ENCODE data around the gene ZNF385A.

ZNF385A gene

DNA sequence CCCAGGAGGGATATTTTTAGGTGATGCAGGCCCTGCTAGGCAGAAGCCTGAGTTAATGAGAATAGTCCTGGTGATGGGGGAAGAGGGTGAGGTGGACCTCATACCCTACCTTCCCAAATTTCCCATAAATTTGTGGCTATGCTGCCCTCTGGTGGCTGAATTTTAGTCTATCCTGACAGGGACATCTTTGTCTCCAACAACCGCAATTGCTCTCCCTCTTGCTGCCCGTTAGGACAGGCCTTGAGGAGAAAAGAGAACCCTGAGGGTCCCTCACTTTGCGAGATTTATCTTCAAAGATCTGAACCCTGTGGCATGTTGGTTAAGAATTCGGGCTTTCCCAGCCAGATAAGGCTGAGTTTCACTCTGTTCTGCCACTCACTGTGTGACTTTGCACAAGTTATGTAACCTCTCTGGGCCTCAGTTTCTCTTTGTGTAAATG, 9.8 kb upstream of the ZNF385A start:
- DNase-seq (ENCODE audit: low read depth, low spot score) = no peak
- H3K27ac ChIP-seq = peak overlapping the region; percentile 73

DNA sequence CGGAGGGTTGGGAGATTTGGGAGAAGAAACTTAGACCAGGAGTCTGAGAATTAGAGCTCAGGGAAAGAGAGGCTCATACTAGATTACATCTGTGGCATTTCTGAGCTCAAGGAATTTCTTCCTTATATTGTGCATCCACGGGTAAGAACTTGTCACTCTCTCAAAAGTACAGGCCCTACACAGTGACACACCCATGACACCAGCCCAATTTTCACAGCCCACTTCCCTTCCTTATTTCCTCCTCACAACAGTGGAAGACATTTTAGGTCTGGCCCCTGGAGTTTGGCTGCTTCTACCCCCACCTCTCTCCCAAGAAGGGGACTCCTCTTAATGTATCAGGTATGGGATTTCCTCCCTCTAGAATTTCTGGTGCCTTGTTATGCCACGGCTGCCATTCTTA, 9.2 kb upstream of the ZNF385A start:
- DNase-seq (ENCODE audit: low read depth, low spot score) = no peak
- H3K27ac ChIP-seq = peak overlapping the region; percentile 73

DNA sequence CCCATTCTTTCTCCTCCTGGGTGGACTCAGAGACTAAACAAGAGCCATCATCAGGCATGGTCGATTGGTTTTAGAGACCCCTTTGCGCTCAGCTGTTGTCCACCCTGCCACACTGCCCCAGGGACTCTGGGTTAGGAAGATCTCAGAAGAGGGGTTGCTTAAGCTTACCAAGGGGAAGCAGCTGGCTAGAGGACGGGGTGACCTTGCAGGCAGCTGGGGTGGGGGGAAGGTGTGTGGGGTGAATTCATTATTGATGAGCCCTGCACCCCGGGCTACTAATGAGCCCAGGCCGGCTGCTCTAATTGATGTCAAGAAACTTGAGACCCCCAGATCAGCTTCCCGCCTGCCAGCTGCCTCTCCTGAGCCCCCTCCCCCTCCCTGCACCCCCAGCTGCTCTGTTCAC, 8.7 kb upstream of the ZNF385A start:
- H3K27ac ChIP-seq = peak overlapping the region; percentile 73

DNA sequence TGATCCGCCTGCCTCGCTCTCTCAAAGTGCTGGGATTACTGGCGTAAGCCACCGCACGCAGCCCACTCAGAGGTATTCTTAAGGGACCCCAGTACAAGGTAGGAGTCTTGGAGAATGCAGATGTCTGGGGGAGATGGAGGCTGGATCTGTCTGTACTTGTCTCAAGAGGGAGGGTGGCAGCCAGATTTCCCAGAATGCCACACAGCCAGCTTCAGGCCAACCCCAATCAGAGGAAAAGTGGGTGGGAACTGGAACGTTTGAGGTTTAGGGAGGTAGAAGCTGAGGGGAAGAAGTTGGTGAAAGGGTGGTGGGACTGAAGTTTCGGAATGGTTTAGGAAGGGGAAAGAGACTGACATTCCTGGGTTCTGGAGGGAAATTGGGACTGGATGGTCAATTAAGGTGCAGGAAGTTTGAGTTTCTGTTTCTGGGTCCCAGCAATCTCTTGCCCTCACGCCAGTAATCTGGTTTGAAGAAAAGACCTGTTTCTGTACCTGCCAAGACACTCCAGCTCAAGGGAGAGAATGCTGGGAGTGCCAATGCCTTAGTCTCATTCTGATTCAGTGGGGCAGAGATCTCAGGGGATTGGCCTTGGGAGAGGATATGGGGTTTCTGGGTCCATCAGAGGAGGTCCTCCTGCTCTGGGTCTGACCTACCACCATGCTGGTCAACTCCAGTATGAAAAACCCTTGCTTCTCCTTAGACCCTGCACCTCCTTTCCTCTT, 8.1 kb upstream of the ZNF385A start:
- no peak for DNase-seq (ENCODE audit: low read depth, low spot score)
- H3K27ac ChIP-seq = peak overlapping the region; percentile 73

More for the DNA sequence above, 8.7 kb upstream of the ZNF385A start:
- DNase-seq (ENCODE audit: low read depth, low spot score) = no peak

DNA sequence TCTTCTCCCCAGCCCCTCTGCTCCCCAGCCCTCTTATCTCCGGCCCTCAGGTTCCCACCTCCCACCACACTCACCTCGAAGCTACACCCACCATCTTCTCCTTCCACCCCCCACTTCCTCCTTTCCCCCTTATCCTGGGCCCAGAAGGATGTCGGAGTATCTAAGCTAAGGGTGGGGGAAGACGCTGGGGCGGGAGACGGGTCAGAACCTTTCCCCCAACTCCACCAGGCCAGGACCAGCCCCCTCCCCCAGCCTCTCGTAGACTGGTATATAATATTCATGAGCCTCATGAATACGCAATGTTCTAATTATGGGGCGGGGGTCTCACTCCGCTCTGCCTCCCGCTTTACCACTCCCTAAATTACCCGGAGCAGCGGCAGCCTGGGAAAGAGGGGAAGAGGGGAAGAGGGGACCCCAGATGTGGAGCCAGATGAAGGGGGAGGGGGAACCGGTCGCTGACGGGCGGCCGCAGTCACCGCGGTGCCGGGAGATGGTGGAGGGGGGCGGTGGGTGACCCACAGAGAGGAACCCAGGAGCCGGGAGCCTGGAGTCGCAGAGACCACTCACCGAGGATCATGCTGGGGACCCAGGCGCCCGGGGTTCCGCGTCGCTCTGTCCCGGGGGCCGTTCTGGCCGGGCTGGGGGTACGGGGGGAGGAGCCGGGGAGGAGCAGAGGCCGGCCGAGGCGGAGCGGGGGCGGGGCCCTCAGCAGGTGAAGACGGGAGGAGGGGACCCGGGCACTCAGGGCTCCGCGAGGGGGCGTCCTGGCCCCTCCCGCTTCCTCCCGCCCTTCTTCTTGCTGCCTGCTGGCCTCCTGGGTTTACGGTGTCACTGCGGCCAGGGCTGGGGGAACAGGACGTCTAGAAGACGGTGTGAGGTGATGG, 6.4 kb upstream of the ZNF385A start:
- H3K27ac ChIP-seq = peak overlapping the region; percentile 90
- DNase-seq (ENCODE audit: low read depth, low spot score) = no peak

DNA sequence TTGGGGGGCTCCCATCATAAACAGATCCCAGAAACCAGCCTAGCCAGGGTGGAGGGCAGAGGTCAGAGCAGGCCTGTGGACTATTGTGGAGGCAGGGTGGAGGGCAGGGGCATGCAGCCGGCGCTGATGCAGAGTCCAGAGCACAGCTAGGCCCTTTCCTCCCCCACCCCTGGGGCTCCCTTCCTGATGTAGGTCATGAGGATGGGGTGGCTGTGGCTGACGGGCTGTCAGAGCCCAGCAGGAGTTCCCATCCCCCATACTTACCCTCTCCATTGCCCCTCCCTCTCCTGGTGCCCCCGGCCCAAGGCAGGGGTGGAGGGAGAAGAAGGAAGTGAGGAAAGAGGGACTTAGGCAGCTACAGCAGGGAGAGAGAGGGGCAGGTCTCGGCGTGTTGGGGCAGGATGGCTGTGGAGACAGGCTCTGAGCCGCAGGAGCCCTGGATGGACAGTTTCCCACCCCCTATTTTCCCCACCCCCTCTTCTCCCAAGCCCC, 5.7 kb upstream of the ZNF385A start:
- peak overlapping the region; percentile 90 for H3K27ac ChIP-seq
- peak; percentile 56 for DNase-seq (ENCODE audit: low read depth, low spot score)

DNA sequence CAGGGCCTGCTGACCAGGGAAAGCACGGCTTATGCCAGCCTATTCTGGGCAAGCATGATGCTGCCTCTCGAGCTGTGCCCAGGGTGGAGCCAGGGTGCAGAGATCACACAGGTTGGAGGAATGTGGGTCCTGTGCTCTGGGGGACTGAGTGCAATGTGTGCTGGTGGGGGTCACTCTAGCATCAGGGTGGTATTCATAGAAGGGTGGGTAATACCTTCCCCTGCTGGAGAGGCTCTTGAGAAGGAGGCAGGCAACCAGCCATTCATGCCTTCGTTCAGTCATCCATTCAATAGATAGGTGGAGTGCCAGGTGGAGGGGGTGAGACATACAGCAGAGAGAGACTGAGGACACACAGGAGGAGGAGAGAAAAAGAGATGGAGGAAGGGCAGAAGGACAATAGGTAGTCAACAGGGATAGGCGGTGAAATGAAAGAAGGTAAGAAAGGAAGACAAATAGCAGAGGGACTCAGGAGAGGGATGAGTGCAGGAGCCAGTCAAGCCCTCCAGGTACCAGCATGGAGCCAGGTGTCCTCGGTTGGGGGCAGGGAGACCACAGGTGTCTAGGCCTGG, 5.2 kb upstream of the ZNF385A start:
- H3K27ac ChIP-seq = peak overlapping the region; percentile 90
- DNase-seq (ENCODE audit: low read depth, low spot score) = no peak

DNA sequence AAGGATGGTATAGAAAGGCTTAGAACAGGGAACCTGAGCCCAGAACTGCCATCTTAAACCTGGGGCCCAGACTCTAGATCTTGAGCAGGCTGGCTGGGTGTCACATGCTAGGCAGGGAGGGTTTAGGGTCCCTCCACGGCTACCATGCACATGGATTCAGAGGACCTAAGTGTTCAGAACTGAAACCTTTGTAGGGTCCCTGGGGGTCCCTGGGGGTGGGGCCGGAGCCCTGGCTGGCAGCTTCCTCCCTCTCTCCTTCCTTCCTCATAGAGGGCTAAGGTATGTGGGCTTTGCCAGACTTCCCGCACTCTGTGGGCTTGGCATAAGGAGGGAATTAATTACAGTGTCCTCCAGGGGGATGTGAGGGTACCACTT, 4.6 kb upstream of the ZNF385A start:
- H3K27ac ChIP-seq = peak overlapping the region; percentile 90

DNA sequence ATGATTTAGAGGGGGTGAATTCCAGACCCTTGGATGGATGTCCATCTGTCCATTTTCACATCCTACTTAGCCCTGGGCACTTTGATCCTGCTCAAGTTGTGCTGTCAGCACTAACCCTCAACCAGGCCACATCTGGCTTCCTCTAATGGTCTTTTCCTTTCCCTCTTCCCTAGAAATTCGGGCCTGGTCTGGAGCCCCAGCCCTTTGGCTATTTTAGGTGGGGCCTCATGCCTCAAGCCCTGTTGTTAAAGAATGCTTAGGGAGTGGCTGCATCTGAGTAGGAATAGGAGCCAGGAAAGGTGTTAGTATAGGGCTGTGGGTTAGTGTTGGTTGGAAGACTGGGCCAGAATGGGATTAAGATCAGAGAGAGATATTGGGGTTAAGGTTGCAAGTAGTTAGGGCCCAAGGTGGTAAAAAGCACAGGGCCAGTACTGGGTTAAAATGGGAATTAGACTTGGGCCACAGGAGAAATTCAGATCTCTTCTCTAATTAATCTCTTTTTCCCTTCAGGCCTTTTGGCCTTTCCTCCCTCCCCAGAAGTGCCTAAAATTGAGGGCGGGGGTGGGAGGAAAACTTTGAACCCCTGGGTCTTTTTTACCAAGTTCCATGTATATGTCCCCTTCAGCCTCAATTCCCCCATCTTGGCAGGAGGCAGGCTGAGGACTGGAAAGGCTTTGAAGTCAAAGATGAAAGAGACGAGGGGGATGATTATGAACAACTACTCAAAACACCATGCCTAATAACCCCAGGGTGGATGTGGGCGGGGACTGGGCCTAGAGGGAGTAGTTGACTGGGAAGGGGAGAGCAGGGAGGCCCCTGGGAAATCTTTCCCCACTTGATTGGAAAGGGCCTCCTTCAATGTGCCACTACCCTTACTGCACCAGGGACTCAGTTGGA, 4.0 kb upstream of the ZNF385A start:
- peak overlapping the region; percentile 90 for H3K27ac ChIP-seq
- no peak for DNase-seq (ENCODE audit: low read depth, low spot score)

More for the DNA sequence above, 4.6 kb upstream of the ZNF385A start:
- DNase-seq (ENCODE audit: low read depth, low spot score) = no peak

DNA sequence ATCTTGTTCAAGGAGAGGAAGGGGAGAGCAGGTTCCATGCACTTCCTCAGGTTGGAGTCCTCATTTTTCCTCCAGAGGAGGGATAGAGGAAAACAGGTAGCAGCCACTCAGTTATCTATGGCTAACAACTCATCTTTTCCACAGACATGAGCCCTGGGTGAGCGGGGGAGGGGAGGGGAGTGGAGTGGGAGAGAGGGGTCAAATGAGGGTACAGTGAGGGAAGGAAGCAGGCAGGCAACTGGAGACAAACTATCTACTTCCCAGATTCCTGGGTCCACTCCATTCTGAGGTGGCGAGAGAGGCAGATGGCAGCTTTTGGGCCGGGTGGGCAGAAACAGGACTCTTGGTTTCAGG, 2.6 kb upstream of the ZNF385A start:
- H3K27ac ChIP-seq = peak overlapping the region; percentile 90

DNA sequence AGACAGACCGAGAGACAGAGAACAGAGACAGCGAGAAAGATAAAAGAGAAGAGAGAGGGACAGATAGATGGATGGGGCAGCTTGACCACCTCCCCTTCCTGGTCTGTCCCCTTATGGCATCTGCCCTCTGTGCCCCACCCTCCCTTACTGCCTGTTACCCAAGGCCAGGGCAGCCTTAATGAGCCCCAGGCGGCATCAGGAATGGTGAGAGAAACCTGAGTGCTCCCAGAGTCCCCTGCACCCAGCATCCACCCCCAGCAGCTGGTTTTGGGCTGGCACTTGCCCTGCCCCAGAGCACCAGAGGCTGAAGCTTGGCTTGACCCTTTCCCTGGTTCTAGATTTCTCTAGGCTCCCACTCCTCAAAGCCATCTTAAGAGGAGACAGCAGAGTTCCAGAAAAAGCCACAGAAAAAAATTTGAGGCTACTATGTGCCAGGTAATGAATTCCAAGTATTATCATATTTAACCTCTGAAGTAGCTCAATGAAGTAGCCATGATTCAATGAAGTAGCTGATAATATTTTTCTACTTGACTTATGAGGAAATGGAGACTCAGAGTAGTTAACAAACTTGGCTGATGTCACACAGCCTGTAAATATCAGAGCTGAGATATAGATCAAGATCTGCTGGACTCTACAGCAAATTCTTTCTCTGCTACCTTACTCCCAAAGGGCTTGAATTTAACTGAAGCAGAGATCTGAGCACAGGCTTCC, 2.0 kb upstream of the ZNF385A start:
- H3K27ac ChIP-seq = peak overlapping the region; percentile 90
- no peak for DNase-seq (ENCODE audit: low read depth, low spot score)

More for the DNA sequence above, 2.6 kb upstream of the ZNF385A start:
- DNase-seq (ENCODE audit: low read depth, low spot score) = no peak

DNA sequence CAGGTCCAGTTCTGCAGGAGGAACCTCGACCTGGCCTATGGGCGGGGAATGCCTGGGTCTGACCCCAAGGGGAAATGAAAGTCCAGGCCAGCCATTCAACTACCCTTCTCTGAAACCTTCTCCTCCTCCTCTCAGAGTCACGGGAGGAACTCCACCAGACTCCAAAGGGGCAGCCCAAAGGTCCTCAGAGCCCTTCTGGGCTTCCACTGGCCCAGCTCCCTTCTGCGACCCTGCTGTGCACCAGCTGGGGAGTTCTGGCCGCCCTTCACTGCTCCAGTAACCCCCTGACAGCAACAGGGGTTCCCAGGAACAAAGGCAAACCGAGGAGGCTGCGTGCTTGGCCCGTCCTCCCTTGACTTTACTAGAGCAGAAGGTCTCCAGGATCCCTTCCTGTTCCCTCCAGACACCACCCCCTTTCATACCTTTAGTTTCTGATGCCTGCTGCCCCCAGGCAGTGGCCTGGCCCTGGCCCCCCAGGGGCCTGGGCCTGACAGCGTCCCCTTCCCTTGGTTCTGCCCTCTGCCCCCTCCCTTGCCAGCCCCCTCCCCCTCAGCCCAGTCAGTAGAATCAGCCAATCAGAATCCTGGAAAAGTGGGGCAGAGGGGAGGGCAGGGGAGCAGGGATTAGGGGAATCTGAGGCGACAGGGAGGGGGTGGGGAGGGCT, 850 bp upstream of the ZNF385A start:
- DNase-seq (ENCODE audit: low read depth, low spot score) = no peak
- H3K27ac ChIP-seq = peak overlapping the region; percentile 90

DNA sequence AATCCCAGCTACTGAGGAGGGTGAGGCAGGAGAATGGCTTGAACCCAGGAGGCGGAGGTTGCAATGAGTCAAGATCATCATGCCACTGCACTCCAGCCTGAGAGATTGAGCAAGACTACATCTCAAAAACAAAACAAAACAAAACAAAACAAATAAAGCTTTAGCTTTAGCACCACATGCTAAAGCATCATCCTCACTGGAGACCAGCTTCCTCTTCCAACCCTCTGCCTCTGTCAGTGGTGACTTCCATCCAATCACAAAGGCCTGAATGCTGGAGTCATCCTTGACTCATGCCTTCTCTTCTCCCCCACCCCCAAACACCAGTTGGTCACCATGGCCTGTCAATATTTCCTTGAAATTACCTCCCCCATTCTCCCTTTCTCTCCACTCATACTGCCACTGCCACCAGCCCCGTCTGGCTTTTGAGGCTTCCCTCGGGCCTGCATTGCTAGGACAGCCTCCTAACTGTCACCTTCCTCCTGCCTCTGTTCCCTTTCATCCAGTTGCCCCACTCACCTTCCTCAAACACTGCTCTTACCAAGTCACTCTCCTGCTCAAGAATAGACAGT, 1.4 kb downstream of the ZNF385A start:
- peak overlapping the region; percentile 90 for H3K27ac ChIP-seq
- peak; percentile 98 for DNase-seq (ENCODE audit: low read depth, low spot score)

DNA sequence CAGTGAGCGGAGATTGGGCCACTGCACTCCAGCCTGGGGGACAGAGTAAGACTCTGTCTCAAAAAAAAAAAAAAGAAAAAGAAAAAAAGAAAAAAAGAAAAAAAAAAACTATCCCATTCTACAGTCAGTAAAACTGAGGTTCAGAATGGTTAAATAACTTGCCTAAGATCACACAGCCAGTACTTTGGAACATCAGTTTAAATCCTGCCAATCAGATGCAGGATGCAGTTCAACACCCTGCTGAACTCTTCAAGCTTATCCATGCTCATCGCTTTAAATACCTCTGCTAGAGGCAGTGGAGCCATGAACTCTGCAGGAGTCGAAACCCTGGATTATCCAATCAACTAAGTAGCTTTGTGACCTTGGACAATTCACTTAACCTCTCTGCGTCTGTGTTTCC, 3.4 kb downstream of the ZNF385A start:
- DNase-seq (ENCODE audit: low read depth, low spot score) = no peak
- H3K27ac ChIP-seq = peak overlapping the region; percentile 90

DNA sequence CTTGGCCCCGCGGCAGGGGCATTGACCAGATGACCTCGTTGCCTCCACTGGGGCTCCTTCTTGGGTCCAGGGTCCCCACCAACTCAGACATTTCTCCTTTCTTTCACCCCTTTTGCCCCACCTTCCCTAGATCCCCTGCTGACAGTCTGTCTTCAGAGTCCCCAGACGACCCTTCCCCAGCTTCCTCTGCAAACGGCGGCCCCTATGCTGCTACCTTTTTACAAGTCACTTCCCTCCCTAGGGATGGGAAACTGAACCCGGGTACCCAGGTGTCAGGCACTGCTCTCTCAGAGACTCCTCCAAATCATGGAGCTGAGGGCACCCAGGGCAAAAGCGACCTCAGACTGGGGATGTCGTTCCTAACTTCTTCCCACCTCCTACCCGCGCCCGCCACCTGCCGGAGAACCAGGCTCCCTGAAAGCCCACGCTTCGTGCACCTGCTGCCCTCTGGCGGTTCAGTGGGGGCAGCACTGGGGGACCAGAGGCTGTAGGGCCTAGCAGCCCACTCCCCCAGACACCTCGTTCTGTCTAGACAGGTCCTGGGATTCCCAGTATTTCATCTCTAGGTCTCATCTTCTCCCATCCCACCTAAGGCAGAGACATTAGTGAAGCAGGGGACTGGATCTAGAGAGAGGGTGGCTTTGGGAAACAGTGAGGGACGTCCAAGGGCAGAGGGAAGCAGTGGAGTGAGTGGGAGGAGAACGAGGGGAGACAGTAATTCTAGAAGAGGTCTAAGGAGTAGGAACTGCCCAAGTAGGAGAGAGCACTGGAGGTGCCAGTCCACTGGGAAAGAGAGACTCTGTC, 4.9 kb downstream of the ZNF385A start:
- H3K27ac ChIP-seq = no peak overlapping the region
- no peak for DNase-seq (ENCODE audit: low read depth, low spot score)

DNA sequence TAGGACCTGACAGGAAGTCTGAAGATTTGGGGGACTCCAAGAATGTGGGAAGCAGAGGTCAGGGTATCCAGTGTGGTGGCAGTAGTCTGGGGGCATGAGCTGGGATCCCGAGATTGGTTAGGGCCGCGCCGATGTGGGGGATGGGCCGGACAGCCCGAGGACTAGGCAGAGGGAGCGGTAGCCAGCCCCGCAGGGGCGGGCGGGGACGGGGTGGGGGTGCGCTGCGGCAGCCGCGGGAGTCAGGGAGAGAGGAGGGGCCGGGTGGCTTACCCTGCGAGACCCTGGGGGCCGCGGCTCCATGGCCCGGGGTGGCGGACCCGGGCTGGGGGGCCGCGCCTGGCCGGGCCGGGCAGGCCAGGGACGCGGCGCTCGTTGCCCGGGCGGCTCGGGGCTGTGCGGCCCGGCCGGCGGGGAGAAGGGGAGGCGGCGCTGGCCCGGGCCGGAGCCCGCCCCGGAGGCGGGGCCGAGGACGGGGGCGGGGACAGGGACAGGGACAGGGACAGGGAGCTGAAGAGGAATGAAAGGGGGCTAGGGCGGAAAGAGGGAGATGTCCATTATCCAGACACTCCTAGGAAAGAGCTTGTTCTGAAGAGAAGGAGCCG, 5.6 kb downstream of the ZNF385A start:
- no peak overlapping the region for H3K27ac ChIP-seq
- no peak for DNase-seq (ENCODE audit: low read depth, low spot score)

DNA sequence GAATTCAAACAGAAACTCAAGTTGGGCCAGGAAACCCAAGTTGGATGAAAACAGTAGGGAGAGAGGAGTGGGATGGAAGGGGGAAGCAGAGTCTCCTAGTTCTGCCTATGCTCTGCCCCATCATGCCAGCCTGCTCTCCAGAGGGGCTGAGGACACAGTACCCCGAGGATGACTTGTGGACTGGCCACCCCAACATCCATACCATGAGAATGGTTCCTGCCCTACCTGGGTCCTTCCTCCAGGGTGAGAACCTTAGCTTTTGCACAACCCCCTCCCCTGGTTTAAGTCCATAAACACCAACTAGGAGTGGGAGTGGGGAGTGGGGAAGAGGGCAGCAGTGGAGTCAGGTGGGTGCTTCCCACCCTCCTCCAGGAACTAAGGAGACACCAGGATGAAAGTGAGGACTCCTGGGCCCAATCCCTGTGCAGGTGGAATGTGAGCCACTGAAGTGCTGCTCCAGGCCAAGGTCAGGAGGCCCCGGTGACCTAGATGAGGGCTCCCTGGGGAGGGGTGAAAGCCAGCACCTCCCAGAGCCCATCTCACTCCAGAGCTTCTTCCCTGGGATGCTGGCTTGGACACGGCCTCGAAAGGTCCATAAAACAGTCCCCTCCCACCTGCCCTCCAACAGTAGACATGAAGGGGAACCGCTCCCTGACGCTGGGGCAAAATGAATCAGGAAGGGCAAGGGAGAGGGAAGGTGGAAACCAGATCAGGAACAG, 6.6 kb downstream of the ZNF385A start:
- no peak for DNase-seq (ENCODE audit: low read depth, low spot score)
- no peak overlapping the region for H3K27ac ChIP-seq
